HepG2 (cell line): ENCODE measurements around the gene CDH23. TPM values are rescaled to one million over a fixed set of nuclear protein-coding genes. Genes with fewer than 3 reads are reported as not detected.

Experiments
- DMTF1 ChIP-seq: sonication (generic); formaldehyde crosslinking; IDR thresholded peaks from 2 replicates; pipeline ENCODE4 v1.4.0; 2020; ENCODE audit warnings: mild to moderate bottlenecking, missing genetic modification reagents
- DNMT1 ChIP-seq: sonication (generic); formaldehyde crosslinking; IDR thresholded peaks from 2 replicates; pipeline ENCODE4 v1.5.1; 2020; ENCODE audit warnings: mild to moderate bottlenecking, missing genetic modification reagents
- IKZF1 ChIP-seq: fragments of 450-650 bp; IDR thresholded peaks from 2 replicates; pipeline ENCODE4 v1.7.1; 2016
- JARID2 ChIP-seq: sonication (generic); formaldehyde crosslinking; IDR thresholded peaks from 2 replicates; pipeline ENCODE4 v1.8.1; 2023; ENCODE audit warnings: missing genetic modification reagents, inconsistent platforms; ENCODE audit not compliant: insufficient replicate concordance
- KAT8 ChIP-seq: IDR thresholded peaks from 2 replicates; pipeline ENCODE4 v1.6.1; 2016; ENCODE audit warnings: missing genetic modification reagents, missing compliant biosample characterization
- KDM5A ChIP-seq: fragments of 200-600 bp; sonication (generic); IDR thresholded peaks from 2 replicates; pipeline ENCODE4 v1.7.0; 2018; ENCODE audit warnings: antibody characterized with exemption, mild to moderate bottlenecking, low read length, borderline replicate concordance
- MEIS2 ChIP-seq: sonication (generic); formaldehyde crosslinking; IDR thresholded peaks from 2 replicates; pipeline ENCODE4 v1.9.0; 2021; ENCODE audit warnings: mild to moderate bottlenecking, missing genetic modification reagents
- MIER3 ChIP-seq: IDR thresholded peaks from 2 replicates; pipeline ENCODE4 v1.6.1; 2016; ENCODE audit warnings: missing compliant biosample characterization, borderline replicate concordance
- NFRKB ChIP-seq: fragments of 450-650 bp; IDR thresholded peaks from 2 replicates; pipeline ENCODE4 v1.6.1; 2017
- REPIN1 ChIP-seq: sonication (generic); formaldehyde crosslinking; IDR thresholded peaks from 2 replicates; pipeline ENCODE4 v1.8.0; 2022; ENCODE audit warnings: missing genetic modification reagents, low read depth, mild to moderate bottlenecking, borderline replicate concordance
- SATB2 ChIP-seq: sonication (generic); formaldehyde crosslinking; IDR thresholded peaks from 2 replicates; pipeline ENCODE4 v1.5.0; 2020; ENCODE audit warnings: missing genetic modification reagents
- SCMH1 ChIP-seq: sonication (generic); formaldehyde crosslinking; IDR thresholded peaks from 2 replicates; pipeline ENCODE4 v1.9.0; 2021; ENCODE audit warnings: missing genetic modification reagents, mild to moderate bottlenecking, borderline replicate concordance
- TCF7L2 ChIP-seq: IDR thresholded peaks from 2 replicates; pipeline ENCODE4 v1.6.1; 2011; ENCODE audit warnings: mild to moderate bottlenecking, low read depth, low read length, moderate library complexity
- ZBTB7A ChIP-seq: sonication (generic); formaldehyde crosslinking; IDR thresholded peaks from 2 replicates; pipeline ENCODE4 v1.8.0; 2022; ENCODE audit warnings: mild to moderate bottlenecking, missing genetic modification reagents
- ZFP1 ChIP-seq: IDR thresholded peaks from 2 replicates; pipeline ENCODE4 v1.6.1; 2016
- ZNF136 ChIP-seq: sonication (generic); formaldehyde crosslinking; IDR thresholded peaks from 2 replicates; pipeline ENCODE4 v1.8.1; 2022; ENCODE audit warnings: low read depth, mild to moderate bottlenecking, moderate library complexity, missing genetic modification reagents
- ZNF234 ChIP-seq: sonication (generic); formaldehyde crosslinking; conservative IDR thresholded peaks from 2 replicates; pipeline ENCODE4 v1.5.1; 2020; ENCODE audit warnings: mild to moderate bottlenecking, missing genetic modification reagents
- ZNF549 ChIP-seq: sonication (generic); formaldehyde crosslinking; IDR thresholded peaks from 2 replicates; pipeline ENCODE4 v1.5.0; 2020; ENCODE audit warnings: missing genetic modification reagents
- ZNF589 ChIP-seq: sonication (generic); formaldehyde crosslinking; conservative IDR thresholded peaks from 2 replicates; pipeline ENCODE4 v1.8.0; 2022; ENCODE audit warnings: mild to moderate bottlenecking, moderate library complexity, missing genetic modification reagents
- ZNF709 ChIP-seq: sonication (generic); formaldehyde crosslinking; IDR thresholded peaks from 2 replicates; pipeline ENCODE4 v1.5.0; 2020; ENCODE audit warnings: mild to moderate bottlenecking, missing genetic modification reagents
- polyA plus RNA-seq, 8 experiments: library from polyadenylated mRNA; depleted of rRNA in 3 of 8; stranded (reverse) in 7 of 8; unstranded in 1 of 8; fragments of >200 nt; fragmentation: Illumina TruSeq in 4 of 8; extraction: Trizol in 4 of 8; gene quantifications; 2 replicates each; pipeline versions ENCODE4 v1.2.1 to v1.2.3, GENCODE V29; 2011 to 2016; ENCODE audit warnings: low read depth in 4 of 8, missing spikeins in 1 of 8, mixed read lengths in 1 of 8; ENCODE audit not compliant: insufficient read depth in 1 of 8
- total RNA-seq, 5 experiments: library from RNA; depleted of rRNA; stranded (reverse); fragments of >200 nt; fragmentation: Illumina TruSeq; extraction: Trizol; gene quantifications; 2 replicates each; pipeline ENCODE4 v1.2.3, GENCODE V29; 2016; ENCODE audit warnings: low read depth in 1 of 5
- TF ChIP-seq, protein P1 (sequence below): sonication (generic); formaldehyde crosslinking; IDR thresholded peaks from 2 replicates; pipeline ENCODE4 v1.8.0; 2022; ENCODE audit warnings: low read depth, missing genetic modification reagents
- TF ChIP-seq, protein P2 (sequence below): sonication (generic); formaldehyde crosslinking; IDR thresholded peaks from 2 replicates; pipeline ENCODE4 v1.8.1; 2023; ENCODE audit warnings: mild to moderate bottlenecking, inconsistent platforms, moderate library complexity, missing genetic modification reagents, borderline replicate concordance
- TF ChIP-seq, protein P3 (sequence below): sonication (generic); formaldehyde crosslinking; IDR thresholded peaks from 2 replicates; pipeline ENCODE4 v1.4.0; 2020; ENCODE audit warnings: mild to moderate bottlenecking, missing genetic modification reagents

The CDH23 gene
- total and polyA plus RNA-seq, 2 of the 13 experiments (the other 11 are each of a cell fraction or from before 2014, with no cell fraction given) = 0.13 TPM; not detected in 1

DNA sequence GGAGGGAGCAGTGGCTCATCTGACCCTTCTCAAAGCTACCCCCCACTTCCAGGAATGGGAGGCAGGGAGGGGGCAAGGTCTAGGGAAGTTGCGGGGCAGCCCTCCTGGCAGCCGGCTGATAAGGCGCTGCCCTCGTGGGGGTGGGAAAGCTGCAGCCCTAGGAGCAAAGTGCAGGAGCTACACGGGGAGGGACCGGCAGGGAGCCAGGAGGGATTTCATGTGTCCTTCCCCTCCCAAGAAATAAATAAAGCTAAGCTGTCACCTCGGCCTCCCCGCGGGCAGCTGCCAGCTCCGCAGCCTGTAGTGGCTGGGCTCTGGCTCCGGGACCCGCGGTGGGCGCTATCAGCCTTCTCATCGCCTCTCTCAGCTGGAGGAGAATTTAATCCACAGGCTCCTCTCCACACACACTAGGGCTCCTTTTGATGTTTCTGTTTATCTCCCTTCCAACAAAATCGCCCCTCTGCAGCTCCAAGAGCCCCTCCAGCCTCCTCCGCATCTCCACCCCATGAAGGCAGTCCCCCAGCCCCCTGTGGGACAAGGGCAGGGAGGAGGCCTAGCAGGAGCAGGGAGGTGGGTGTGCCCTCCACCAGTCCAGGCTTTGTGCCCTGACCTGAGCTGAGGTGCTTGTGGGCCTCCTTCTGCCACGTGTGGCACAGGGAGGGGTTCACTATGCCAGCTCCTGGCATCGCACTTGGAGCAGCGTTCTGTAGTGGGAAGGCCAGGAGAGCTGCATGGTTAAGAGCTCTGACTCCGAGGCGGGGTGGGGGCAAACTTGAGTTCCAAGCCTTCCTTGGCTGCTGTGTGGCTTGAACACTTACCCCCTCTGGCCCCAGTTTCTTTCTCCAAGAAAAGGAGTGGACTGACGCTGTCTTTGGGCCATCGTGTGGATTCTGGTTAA lies 242.4 kb downstream of the CDH23 start (continued):
- no peak for TF ChIP-seq ZNF589 (CRISPR knock-in tag)
- no peak for TF ChIP-seq MEIS2
- TF ChIP-seq, protein P1, sequence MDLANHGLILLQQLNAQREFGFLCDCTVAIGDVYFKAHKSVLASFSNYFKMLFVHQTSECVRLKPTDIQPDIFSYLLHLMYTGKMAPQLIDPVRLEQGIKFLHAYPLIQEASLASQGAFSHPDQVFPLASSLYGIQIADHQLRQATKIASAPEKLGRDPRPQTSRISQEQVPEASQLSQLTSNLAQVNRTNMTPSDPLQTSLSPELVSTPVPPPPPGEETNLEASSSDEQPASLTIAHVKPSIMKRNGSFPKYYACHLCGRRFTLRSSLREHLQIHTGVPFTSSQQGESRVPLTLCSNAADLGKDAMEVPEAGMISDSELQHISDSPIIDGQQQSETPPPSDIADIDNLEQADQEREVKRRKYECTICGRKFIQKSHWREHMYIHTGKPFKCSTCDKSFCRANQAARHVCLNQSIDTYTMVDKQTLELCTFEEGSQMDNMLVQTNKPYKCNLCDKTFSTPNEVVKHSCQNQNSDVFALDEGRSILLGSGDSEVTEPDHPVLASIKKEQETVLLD = no peak
- no peak for TF ChIP-seq ZNF709 (CRISPR knock-in tag)
- no peak for TF ChIP-seq IKZF1
- no peak for TF ChIP-seq KDM5A
- no peak for TF ChIP-seq ZFP1 (CRISPR knock-in tag)
- TF ChIP-seq, protein P2, sequence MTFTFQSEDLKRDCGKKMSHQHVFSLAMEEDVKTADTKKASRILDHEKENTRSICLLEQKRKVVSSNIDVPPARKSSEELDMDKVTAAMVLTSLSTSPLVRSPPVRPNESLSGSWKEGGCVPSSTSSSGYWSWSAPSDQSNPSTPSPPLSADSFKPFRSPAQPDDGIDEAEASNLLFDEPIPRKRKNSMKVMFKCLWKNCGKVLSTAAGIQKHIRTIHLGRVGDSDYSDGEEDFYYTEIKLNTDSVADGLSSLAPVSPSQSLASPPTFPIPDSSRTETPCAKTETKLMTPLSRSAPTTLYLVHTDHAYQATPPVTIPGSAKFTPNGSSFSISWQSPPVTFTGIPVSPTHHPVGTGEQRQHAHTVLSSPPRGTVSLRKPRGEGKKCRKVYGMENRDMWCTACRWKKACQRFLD (CRISPR knock-in tag) = no peak
- TF ChIP-seq, protein P3, sequence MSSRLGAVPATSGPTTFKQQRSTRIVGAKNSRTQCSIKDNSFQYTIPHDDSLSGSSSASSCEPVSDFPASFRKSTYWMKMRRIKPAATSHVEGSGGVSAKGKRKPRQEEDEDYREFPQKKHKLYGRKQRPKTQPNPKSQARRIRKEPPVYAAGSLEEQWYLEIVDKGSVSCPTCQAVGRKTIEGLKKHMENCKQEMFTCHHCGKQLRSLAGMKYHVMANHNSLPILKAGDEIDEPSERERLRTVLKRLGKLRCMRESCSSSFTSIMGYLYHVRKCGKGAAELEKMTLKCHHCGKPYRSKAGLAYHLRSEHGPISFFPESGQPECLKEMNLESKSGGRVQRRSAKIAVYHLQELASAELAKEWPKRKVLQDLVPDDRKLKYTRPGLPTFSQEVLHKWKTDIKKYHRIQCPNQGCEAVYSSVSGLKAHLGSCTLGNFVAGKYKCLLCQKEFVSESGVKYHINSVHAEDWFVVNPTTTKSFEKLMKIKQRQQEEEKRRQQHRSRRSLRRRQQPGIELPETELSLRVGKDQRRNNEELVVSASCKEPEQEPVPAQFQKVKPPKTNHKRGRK (CRISPR knock-in tag) = no peak
- no peak for TF ChIP-seq TCF7L2
- TF ChIP-seq DNMT1 (CRISPR knock-in tag) = no peak
- no peak for TF ChIP-seq JARID2
- TF ChIP-seq ZNF549 (CRISPR knock-in tag) = 0 out of 2 replicates have a peak, but pooled peaks have one; percentile 50
- TF ChIP-seq SCMH1 (CRISPR knock-in tag) = no peak
- TF ChIP-seq REPIN1 (CRISPR knock-in tag) = 0 out of 2 replicates have a peak, but pooled peaks have one; percentile 26
- no peak for TF ChIP-seq SATB2 (CRISPR knock-in tag)
- no peak for TF ChIP-seq DMTF1
- TF ChIP-seq NFRKB = no peak
- no peak for TF ChIP-seq ZNF136 (CRISPR knock-in tag)
- TF ChIP-seq ZNF234 = no peak
- no peak for TF ChIP-seq MIER3
- no peak for TF ChIP-seq KAT8 (CRISPR knock-in tag)
- peak; percentile 6; the same call in 1 of the 2 replicates for TF ChIP-seq ZBTB7A (CRISPR knock-in tag)
